ENCODE measurements around the gene UFSP1. TPM values are rescaled to one million over a fixed set of nuclear protein-coding genes. Genes with fewer than 3 reads are reported as not detected.

UFSP1 gene
- total RNA-seq, 6 donors from 2014 or later: 0.55 to 8.5 (median 4.8) TPM; not detected in 1

DNA sequence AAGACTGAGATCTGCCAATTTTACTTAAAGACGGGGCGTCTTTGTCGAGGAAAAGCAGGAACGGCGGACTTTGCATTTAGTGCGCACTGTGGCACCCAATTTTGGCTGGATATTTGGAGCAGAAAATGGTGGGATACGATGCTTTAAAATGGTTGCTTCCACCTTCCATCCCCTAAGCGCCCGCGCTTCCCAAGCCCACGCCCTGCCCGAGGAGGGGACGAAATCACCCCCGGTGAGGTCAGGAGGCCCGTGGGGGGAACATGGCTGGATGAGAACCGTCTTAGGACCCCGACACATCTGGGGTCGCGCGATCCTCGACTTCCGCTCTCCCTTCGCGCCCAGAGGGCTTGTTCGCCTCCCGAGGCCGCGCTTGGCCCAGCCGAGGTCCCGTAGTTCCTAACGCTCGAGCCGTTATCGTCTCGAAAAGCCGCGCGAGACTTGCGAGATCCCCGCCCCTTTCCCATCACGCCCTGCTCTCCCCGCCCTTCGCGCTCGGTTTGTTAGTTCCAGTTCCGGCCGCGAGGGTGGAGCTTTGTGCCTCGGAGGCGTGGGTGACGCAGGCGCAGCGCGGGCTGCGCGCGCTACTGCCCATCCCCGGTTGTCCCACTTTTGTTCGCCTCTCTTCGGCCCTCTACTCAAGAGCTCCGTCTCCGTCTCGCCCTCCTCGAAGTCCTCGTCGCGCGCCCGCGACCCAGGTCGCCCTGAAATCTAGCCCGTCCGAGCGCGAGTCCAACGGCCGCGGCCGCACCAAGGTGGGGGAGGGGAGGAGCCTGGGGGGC lies 14.7 kb downstream of the UFSP1 start, which contains the start of gene SRRT:
TSS of gene SRRT (plus strand) at position 527 of the 779 bp plus-strand sequence. CDS start 488 bp downstream, outside the sequence.
- DNase-seq (peak; percentile 97 to 98), ATAC-seq (ENCODE audit: low FRiP score in 2 of 2) (peak; percentile 98)
- Histone ChIP-seq H3K4me3 (peak within 1 kb of the TSS; percentile 93 to 100 (median 97)), H3K36me3 (peaks cover 10 to 54% (median 21%) of the 10 kb centered on the region in 4 donors), H3K27me3 (no peaks in the 10 kb centered on the region), H3K4me1 (peaks cover 28 to 35% (median 30%) of the 10 kb centered on the region in 4 donors), H3K27ac (peak within 1 kb of the TSS; percentile 92 to 98 (median 96)), H3K9me3 (no peaks in the 10 kb centered on the region)
- 4 to 5% methylated on average over 4 to 68 of the region's 79 CpGs for WGBS, 2 donors
- TF ChIP-seq, protein P1, sequence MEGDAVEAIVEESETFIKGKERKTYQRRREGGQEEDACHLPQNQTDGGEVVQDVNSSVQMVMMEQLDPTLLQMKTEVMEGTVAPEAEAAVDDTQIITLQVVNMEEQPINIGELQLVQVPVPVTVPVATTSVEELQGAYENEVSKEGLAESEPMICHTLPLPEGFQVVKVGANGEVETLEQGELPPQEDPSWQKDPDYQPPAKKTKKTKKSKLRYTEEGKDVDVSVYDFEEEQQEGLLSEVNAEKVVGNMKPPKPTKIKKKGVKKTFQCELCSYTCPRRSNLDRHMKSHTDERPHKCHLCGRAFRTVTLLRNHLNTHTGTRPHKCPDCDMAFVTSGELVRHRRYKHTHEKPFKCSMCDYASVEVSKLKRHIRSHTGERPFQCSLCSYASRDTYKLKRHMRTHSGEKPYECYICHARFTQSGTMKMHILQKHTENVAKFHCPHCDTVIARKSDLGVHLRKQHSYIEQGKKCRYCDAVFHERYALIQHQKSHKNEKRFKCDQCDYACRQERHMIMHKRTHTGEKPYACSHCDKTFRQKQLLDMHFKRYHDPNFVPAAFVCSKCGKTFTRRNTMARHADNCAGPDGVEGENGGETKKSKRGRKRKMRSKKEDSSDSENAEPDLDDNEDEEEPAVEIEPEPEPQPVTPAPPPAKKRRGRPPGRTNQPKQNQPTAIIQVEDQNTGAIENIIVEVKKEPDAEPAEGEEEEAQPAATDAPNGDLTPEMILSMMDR (IDR thresholded peaks at IDR 0.05): peak; percentile 44 to 95 (median 90)
- TF ChIP-seq POLR2AphosphoS5 (IDR thresholded peaks at IDR 0.05): peak; percentile 99
- TF ChIP-seq POLR2A (IDR thresholded peaks at IDR 0.05): peak; percentile 58 to 98 (median 96)
- peak in 1 of 4 donors; percentile 92 for TF ChIP-seq EP300 (IDR thresholded peaks at IDR 0.05)

DNA sequence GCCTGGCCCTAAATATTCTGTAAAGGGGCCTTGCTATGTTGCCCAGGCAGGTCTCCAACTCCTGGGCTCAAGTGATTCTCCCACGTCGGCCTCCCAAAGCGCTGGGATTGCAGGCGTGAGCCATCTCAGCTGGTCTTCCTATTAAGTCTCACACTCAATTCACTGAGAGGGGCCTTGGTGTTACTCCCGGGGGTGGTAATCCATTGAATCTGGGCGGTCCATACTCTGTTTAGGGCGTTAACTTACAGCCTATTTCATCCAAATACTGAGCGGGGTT lies 15.3 kb downstream of the UFSP1 start:
- Histone ChIP-seq H3K36me3 (peaks cover 10 to 49% (median 20%) of the 10 kb centered on the region in 4 donors), H3K4me1 (peaks cover 28 to 35% (median 29%) of the 10 kb centered on the region in 4 donors), H3K9me3 (no peaks in the 10 kb centered on the region), H3K27me3 (no peaks in the 10 kb centered on the region), H3K27ac (peak overlapping the region; percentile 92 to 98 (median 96)), H3K4me3 (peak overlapping the region; percentile 66 to 100 (median 95))
- DNase-seq (no peak), ATAC-seq (ENCODE audit: low FRiP score in 2 of 2) (peak in 1 of 2 donors; percentile 1)
- TF ChIP-seq EP300 (IDR thresholded peaks at IDR 0.05): no peak
- TF ChIP-seq, protein P1 (IDR thresholded peaks at IDR 0.05): no peak
- no peak for TF ChIP-seq POLR2AphosphoS5 (IDR thresholded peaks at IDR 0.05)
- no peak for TF ChIP-seq POLR2A (IDR thresholded peaks at IDR 0.05)
- 60 to 65% methylated on average over 2 to 8 of the region's 8 CpGs for WGBS, 2 donors

DNA sequence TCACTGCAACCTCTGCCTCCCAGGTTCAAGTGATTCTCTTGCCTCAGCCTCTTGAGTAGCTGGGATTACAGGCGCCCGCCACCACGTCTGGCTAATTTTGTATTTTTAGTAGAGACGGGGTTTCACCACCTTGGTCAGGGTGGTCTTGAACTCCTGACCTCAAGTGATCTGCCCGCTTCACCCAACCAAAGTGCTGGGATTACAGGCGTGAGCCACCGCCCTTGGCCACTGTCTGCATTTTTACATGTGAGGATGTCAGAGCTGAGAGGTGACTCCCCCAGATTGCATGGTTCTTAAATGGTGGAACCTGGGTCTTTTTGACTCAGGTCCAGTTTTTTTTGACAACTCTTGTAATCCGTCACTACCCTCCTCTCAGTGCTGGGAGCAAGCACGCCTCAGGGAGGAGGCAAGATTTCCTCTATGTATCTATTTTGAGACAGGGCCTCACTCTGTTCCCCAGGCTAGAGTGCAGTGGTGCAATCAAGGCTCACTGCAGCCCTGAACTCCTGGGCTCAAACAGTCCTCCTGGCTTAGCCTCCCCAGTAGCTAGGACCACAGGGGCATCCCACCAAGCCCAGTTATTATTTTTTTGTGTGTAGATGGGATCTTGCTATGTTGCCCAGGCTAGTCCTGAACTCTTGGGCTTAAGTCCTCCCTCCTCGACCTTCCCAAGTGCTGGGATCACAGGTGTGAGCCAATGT lies 15.8 kb downstream of the UFSP1 start:
- no peak for DNase-seq
- H3K4me3 ChIP-seq: peak overlapping the region in 3 of 4 donors; percentile 93 to 100 (median 97)
- WGBS, 2 donors: 82 to 94% methylated on average over 10 of the region's 10 CpGs
- H3K27ac ChIP-seq: peak overlapping the region; percentile 92 to 98 (median 96)
- no peak for ATAC-seq (ENCODE audit: low FRiP score in 2 of 2)
- TF ChIP-seq, protein P1 (IDR thresholded peaks at IDR 0.05): no peak
- TF ChIP-seq EP300 (IDR thresholded peaks at IDR 0.05) (no peak), POLR2A (IDR thresholded peaks at IDR 0.05) (no peak), POLR2AphosphoS5 (IDR thresholded peaks at IDR 0.05) (no peak)
- peaks cover 10 to 45% (median 19%) of the 10 kb centered on the region in 4 donors for H3K36me3 ChIP-seq
- peaks cover 29 to 40% (median 30%) of the 10 kb centered on the region in 4 donors for H3K4me1 ChIP-seq
- H3K27me3 ChIP-seq: no peaks in the 10 kb centered on the region
- no peaks in the 10 kb centered on the region for H3K9me3 ChIP-seq

DNA sequence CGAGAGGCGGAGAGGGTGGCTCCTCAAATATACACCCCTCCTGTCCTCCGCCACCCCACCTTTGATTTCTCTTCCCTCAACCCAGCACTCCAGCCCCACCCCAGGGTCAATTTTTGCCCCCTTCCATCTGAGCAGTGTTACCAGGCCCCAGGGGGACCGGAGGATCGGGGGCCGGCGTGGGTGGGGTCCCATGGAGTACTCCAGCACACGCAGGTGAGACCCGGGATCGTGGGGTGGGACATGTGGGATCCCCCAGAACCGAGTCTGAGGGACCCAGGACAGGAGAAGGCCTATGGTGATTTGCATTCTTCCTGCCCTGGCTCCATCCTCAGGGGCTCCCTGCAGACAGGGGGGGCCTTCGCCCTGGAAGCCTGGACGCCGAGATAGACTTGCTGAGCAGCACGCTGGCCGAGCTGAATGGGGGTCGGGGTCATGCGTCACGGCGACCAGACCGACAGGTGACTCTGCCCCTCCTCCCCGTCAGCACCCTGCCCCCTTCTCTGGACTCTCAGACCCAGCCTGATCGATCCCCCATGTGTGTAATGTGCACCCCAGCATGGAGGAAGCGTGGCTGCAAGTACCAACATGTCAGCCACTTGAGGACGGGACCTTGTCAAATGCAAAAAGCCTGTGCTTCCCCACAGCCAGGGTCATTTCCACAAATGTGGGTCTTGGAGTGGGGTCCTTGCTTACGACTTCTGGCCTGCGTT lies 21.6 kb downstream of the UFSP1 start:
- TF ChIP-seq, protein P1 (IDR thresholded peaks at IDR 0.05): no peak
- TF ChIP-seq EP300 (IDR thresholded peaks at IDR 0.05) (no peak), POLR2AphosphoS5 (IDR thresholded peaks at IDR 0.05) (no peak), POLR2A (IDR thresholded peaks at IDR 0.05) (no peak)
- peak in 1 of 2 donors; percentile 5 for ATAC-seq (ENCODE audit: low FRiP score in 2 of 2)
- peaks cover 7 to 28% (median 13%) of the 10 kb centered on the region in 4 donors for H3K36me3 ChIP-seq

More for the DNA sequence above, 21.6 kb downstream of the UFSP1 start:
- Histone ChIP-seq H3K27me3 (no peaks in the 10 kb centered on the region), H3K9me3 (no peaks in the 10 kb centered on the region), H3K4me3 (peak overlapping the region; percentile 62 to 86 (median 74)), H3K4me1 (peaks cover 26 to 39% (median 26%) of the 10 kb centered on the region in 4 donors), H3K27ac (peak overlapping the region; percentile 86 to 97 (median 95))
- DNase-seq: peak; percentile 31 to 81
- 31 to 34% methylated on average over 8 to 27 of the region's 27 CpGs for WGBS, 2 donors
